OCI-LY3 (cell line): Measurements from ENCODE around the gene VPS29.

ENCODE experiments used
- CTCF ChIP-seq: fragments of 200-600, 300-600 bp; sonication (generic); IDR thresholded peaks from 2 replicates; pipeline ENCODE4 v1.5.1; 2014; ENCODE audit warnings: antibody characterized with exemption, low read length, low read depth
- EZH2phosphoT487 ChIP-seq: fragments of 200-600 bp; shearing (Covaris generic); IDR thresholded peaks from 2 replicates; pipeline ENCODE4 v1.6.1; 2018; ENCODE audit warnings: antibody characterized with exemption, mixed run types, low read depth

GRCh38 chr12:110458756-110459155 is 43.2 kb downstream of the VPS29 start:
- no peak for TF ChIP-seq CTCF
- TF ChIP-seq EZH2phosphoT487, result no peak
